HG03439 (cell line): ENCODE data around the gene GP9.
"Not testable (repeated sequence)": the region's sequence is repeated elsewhere in the genome, so short reads cannot be mapped to it uniquely, and the experiment has no call there.

Source experiments
- ATAC-seq: cut with Tn5 transposase; IDR thresholded peaks from one replicate; pipeline ENCODE4 v1.9.1; 2021; ENCODE audit warnings: mild to moderate bottlenecking, moderate library complexity; ENCODE audit not compliant: unreplicated experiment

GP9 gene

DNA sequence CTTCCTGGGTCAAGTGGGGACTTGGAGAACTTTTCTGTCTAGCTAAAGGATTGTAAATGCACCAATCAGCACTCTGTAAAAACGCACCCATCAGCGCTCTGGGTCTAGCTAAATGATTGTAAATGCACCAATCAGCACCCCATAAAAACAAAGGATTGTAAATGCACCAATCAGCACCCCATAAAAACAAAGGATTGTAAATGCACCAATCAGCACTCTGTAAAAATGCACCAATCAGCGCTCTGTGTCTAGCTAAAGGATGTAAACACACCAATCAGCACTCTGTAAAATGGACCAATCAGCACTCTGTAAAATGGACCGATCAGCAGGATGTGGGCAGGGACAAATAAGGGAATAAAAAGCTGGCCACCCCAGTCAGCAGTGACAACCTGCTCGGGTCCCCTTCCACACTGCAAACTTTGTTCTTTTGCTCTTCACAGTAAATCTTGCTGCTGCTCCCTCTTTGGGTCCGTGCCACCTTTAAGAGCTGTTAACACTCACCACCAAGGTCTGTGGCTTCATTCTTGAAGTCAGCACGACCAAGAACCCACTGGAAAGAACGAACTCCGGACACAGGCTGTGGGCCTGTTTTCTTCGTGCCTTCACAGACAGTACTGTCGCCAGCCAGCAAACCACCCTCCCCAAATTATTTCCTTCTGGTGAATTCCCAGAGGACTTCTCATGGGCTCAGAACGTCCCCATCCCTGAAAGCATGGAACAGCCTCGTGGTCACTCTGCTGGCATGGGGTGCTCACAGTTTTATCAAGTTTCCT is 8.9 kb downstream of the GP9 start:
- not testable (repeated sequence) for ATAC-seq

DNA sequence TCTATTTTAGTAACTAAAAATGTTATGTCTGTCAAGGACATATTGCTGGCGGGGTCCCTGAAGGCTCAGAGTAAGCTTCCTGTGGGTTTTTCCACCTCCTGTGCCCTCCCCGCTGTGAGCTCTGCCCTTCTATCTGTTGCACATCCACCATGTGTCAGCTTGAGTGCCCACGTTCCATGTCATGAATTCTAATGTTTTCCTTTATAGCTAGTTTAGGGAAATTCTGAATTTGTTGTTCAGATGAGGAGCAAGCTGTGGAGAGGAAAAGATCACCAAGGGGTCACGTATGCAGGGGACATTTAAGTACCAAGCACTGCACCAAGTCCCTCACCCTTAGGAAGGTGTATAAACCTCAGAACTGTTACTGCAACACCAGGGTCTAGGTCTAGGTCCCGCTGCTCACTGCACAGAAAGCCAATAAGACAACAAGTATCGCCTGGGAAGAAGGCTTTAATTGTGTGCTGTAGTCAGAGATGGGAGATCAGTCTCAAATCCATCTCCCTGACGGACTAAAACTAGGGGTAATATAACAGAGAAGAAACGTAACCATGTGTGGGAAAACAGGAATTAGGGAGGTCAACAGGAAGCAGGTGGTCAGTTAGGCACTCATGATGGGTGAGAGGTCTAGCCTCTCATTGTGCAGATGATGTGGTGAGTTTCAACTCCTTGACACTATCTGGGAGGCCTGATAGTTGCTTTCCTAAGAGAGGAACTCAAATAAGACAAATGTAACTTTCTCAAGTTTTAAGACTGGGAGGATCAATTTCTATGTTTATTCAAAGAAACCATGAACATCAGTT is 9.7 kb downstream of the GP9 start:
- no peak for ATAC-seq

DNA sequence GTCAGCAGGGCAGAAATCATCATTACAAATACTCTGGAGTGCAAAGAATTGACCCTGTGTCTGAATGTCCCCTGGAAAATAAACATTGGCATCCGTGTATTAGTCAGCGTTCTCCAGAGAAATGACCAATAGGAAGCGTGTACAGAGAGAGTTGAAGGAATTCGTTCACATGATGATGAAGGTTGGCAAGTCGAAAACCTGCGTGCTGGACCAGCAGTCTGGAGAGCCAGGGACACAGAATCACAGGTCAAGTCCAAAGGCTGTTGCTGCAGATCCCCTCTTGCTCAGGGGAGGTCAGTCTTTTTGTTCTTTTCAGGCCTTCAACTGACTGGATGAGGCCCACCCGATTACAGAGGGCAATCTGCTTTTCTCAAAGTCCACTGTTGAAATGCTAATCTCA is 16.6 kb downstream of the GP9 start:
- ATAC-seq: no peak

DNA sequence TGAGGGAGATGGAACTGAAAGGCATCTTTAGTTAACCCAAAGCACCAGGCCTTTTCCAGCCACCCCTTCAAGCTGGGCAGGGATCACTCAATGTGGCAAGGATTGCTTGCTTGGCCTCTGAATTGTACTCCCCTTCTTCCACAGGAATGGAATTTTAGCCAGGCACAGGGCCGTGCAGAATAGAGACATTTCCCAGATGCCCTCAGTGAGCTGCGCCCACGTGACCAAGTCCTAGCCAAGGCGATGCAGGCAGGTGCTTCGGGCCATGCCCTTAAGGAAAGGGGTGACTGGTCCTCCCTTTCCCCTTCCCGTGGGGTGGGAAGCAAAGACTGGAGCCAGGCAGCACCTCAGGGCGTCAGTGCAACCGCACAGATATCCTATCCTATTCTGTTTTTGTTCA is 17.9 kb downstream of the GP9 start:
- no peak for ATAC-seq

DNA sequence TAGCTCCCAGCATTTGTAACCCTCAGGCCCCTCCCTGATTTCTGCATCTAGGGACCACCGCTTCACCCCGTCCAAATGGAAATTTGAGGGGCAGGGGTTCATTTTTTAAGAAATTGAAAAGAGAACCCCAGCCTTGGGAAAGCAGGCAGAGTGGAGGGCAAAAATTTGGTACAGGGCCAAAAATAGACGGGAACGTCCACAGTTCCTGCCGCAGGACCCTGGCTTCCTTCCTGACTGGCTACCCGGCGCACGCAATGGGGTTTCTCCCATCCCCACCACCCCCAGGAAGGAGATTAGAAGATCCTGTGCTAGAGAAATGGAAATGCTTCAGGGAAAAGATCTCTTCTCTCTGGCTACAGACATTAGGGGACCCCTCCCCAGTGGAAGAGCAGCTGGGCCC is 20.9 kb downstream of the GP9 start:
- ATAC-seq: no peak

DNA sequence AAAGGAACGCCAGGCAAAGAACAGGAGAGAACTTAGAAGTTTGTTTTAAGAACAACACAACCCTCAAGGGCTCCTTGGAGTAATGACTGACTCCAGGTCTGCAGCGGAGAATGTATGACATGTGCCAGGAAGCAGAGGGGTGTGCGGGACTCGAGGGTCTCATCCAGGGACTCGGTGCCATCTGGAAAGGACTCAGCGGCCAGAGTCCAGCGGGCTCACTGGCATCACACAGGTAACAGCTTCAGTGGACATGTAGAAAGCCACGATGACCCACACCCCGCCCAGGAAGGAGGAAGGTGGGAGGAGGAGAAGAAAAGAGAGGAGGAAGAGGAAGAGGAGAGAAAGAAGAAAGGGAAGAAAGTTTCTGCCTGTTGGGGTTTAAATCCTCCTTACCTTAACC is 21.4 kb downstream of the GP9 start:
- ATAC-seq: no peak

DNA sequence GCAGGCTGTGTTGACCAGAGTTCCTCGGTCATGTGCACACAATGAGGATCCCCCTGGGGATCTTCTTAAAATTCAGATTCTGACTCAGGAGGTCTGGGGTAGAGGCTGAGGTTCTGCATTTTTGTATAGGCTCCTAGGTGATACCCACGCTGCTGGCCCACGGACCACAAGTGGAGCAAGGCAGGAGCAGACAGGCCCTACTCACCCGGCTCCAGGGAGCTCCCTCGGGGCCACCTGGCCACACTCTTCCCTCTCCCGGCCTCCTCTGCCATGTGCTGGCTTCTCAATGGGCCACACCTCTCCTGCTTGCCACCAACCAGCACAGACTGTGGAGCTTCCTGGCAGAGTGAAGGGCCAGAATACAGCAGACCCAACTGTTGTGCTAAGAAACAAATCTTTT is 23.9 kb downstream of the GP9 start:
- ATAC-seq: no peak

DNA sequence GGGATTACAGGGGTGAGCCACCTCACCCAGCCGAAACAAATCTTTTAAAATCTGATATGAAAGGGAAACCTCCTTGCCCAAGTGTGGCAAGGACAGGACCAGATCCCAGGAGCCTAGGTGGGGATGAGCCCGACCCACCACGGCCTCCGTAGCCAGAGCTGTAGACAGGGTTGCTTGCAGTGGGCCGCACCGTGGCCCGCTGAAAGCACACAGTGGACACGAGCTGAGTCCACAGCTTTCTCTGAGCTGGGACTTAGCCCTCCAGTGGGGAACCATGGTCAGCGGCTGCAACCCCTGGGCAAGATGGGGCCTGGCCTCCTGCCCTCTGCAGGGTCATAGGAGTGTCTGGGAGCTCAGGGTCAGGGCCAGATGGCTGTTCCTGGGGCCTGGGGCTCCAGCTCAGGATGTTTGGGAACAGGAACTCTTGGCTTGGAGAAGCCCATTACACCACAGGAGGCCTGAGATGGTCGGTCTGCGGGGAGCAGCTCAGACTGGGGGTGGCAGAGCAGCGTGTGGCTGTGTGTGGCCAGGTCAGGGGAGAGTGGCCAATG is 24.7 kb downstream of the GP9 start:
- ATAC-seq: no peak

DNA sequence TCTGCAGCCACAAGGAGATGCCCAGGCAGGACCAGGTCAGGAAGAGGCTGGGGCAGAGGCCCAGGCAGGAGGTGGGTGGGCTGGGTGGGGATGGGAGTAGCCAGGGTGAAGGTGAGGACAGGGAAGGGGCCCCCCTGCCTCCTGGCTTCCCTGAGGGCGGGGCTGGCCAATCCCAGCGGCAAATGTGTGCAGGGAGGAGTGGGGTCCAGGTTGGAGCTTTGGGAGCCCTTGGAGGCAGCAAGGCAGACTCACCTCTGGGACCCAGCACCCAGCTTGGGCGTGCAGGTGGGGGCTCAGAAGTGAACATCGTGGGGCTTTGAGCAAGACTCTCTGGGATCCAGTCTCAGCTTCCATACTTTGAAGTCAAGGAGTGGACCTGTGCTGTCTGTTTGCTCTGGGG is 25.2 kb downstream of the GP9 start:
- ATAC-seq: no peak

DNA sequence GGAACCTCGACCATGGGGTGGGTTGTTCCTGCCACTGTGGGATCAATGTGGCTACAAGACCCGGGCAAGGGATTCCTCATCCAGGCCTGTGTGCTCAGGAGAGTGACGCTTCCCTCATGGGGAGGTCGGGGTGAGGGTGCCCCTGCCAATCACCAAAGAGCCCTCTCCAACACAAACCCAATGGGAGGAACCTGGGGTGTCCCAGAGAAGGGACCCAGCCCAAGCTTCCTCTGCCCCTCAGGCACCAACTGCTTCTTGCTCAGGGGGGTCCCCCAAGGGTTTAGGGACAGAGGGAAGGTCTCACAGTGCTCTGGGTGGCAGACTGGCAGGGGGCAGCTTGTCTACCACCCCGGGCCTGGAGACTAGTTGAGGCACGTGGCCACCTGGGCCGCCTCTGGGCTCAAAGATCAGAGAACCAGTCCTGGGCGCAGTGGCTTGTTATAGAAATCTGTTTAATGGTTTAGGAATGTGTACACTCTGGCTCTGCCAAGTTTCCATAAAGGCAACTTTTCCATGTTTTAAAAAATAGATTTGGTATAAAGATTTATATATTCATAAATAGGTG is 26.6 kb downstream of the GP9 start:
- no peak for ATAC-seq

DNA sequence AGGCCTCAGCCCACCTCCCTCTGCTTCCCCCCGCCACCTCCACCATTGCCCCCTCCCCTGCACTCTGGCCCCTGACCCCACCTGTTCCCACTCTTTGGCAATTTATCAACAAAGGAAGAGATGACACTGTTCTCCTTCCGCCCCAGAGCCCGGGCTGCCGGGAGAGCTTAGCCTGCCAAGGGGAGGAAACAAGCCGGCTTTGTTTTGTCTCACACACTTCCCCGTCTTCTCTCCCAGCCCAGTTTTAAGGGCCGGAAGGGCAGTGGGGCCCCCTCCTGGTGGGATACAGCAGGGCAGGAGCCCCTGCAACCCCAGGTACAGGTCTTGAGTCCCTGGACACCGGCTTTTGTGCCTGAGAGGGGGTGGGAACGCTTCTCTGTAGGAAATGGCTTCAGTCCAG is 27.3 kb downstream of the GP9 start:
- not testable (repeated sequence) for ATAC-seq

DNA sequence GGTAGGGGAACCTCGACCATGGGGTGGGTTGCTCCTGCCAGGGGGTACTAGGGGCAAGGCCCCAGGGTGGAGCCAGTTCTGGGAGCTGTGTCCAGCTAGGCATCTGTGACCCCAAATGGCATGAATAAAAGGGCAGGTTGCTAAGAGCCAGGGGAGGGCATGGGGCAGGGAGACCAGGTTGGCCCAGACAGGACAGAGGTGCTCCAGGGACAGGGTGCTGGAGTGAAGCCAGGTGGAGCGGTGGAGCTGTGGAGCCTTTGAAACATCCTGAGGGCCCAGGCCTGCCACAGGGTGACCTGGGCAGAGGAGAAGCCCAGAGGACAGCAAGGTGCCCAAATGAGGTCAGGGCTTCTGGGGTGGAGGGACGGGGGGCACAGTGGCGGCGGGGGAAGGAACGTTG is 27.7 kb downstream of the GP9 start:
- not testable (repeated sequence) for ATAC-seq

DNA sequence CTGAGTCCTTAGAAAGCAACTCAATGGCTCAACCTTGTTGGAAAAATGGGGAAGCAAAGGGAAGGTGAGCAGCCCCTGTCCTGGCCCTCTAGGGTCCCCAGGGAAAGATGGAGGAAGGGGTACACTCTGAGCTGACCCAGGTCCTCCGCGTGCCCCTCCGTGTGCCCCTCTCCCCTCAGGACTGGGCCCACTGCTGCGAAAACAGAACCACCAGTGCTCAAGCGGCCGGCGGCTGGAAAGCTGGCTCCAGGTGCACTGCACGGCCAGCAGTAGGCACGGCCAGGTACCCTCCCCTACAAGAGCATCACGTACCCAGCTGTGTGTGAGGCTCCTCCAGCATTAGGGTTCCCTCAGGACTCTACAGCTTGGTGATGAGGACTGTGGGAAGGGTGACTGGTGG is 34.7 kb downstream of the GP9 start:
- no peak for ATAC-seq

DNA sequence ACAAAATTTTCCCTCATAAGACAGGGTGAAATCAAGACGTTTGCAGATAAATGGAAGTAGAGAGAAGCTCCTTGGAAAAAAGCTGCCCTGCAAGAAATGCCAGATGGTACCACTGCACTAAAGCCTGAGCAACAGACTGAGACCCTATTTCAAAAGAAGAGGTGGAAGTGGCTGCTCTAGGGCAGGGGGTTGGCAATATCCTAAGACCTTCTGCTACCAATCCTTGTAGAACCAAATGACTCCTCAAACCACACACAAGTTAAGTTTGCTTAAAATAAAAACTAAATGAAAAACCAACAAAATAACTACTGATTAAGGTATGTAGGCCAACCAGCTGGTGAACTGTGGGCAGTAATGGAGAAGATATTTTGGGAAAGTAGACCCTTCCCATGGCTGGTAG is 39.7 kb downstream of the GP9 start:
- no peak for ATAC-seq

DNA sequence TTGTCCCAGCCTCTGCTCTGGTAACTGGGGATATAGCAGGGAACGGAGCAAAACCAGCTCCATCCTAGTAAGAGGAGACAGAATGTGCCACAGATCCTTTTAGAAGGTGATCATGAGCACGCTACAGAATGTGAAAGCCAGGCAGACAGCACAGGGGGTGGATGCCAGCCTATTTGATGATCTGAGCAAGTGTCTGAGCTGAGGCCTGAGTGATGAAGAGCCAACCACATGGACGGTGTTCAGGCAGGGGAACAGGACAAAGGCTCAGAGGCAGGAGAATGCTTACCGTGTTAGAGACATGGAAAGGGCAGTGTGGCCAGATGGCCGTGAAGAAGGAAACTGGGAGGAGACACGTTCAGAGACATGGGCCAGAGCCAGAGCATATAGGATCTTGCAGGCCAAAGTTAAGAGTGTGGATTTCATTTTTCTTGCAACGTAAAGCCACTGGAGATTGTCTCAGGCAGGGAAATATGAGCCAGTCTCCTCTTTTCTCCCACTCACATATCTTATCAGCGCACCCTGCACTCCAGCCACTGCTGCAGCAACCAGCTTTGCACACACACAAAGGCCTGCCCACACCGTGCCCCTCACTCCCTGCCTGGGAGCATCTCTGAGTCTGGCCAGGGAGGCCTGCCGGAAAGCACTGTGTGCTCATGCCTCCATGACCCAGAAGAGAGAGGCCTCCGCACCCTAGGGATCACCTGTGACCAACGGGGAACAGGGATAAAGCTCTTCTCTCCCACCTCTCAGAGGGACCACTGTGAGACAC is 41.0 kb downstream of the GP9 start:
- no peak for ATAC-seq

DNA sequence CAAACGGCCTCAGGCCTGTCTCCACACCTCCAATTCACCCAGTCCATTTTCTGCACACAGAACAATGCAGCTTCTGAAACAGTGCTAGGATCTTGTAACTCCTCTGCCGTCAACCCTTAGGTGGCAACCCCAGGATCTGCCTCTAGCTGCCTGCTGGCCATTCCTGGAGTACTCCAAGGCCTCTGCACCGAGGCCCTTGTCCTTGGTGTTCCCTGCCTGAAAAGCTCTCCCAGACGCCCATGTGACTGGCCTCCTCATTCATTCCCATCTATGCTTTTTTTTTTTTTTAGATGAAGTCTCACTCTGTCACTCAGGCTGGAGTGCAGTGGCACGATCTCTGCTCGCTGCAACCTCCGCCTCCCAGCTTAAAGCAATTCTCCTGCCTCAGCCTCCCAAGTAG is 42.7 kb downstream of the GP9 start:
- no peak for ATAC-seq

DNA sequence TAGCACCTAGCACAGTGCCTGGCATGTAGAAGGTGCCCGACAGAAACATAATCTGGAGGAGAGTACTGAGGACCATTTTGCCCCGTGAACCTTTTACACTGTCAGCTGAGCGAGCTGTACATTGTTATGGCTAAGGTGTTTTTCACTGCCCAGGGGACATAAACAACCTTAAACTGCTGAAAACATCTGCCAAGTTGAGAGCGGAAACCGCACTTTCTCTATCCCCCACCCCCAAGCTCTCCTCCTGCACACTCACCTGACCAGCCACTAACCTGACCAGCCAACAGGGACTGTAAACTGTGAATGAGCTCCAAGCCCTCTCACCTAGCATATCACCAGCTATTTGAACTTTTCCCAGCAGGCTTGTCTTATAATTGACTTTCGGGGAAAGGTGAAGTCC is 43.5 kb downstream of the GP9 start:
- ATAC-seq: no peak

DNA sequence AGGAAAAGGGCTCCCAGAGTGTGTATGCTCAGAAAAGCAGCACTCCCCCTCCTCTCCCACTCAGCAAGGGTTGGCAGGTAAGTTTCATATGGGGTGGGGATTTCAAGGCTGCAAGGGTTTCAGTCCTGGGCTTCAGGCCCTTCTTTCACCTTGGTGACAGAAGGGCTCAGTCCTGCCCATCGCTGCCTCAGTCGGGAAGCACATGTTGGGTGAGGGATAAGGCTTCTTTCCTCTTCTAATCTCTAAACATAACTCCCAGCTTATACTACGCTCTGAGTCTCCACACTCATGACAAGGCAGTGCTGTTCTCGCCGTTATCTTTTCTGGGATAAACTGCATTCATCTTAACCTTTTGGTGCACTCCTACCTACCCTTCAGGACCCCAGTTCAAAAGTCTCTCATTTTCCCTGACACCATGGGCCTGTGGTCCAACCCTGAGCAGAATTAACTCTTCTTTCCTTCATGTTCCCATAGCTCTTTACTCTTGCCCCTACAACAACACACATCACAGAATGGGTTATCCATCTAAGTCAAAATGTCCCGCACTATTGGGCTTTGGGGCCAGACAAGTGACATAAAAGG is 44.0 kb downstream of the GP9 start:
- ATAC-seq: no peak

DNA sequence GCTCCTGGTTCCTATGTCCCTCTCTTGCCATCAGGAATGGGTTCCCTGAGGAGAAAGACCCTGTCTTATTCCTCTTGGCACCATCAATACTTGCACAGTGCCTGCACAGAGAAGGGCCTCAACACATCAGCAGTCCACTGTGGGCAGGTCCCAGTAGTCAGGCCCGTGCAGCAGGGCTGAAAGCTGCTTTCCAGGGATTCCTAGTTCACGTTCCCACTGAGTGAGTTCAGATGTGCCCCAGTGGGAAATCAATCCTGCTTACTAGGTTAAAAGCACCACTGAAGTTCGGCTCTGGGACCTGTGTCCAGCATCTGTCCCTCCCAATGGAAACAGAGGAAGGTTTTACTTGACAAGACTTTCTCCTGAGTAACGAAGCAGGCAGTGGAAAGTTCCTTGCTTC is 45.3 kb downstream of the GP9 start:
- ATAC-seq: no peak

DNA sequence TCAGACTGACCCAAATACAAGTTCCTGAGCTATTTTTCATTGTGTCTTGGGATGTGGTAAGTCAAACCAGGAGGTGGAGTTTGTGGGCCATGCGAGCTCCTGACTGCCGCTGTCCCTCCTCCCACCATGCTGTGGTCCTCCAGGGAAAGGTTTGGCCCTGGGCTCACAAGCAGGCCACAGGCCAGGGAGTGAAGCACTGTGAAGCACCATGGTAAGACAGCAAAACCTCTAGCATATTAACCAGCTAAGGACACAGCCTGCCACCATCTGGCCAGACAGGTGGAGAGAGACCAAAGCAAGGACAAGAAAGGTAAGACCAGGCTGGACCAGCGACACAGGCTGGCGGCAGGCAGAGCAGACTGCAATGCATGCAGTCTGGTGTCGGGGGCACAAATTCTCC is 45.7 kb downstream of the GP9 start:
- ATAC-seq: no peak
